Lower lobe of right lung (tissue), 2 donors: Measurements from ENCODE around the gene SRCAP. TPM values are rescaled to one million over a fixed set of nuclear protein-coding genes. Genes with fewer than 3 reads are reported as not detected.
A peak's percentile ranks its signal among the peaks of the same experiment; 100 is the strongest.

Experiments used
- ATAC-seq, 2 donors: fragments of 200-7000 bp; cut with Tn5 transposase; one replicate each; pipeline ENCODE4 v1.9.1; 2020 to 2022; ENCODE audit warnings: mild to moderate bottlenecking in 2 of 2, moderate library complexity in 2 of 2
- DNase-seq: peaks from one replicate; pipeline ENCODE4 v3.0.0-alpha.2; 2020
- H3K27ac ChIP-seq: fragments of 200-600 bp; one replicate; pipeline ENCODE4 v1.8.0; 2022
- H3K27me3 ChIP-seq: fragments of 200-600 bp; one replicate; pipeline ENCODE4 v1.8.0; 2022; ENCODE audit warnings: low read depth
- H3K36me3 ChIP-seq: fragments of 200-600 bp; one replicate; pipeline ENCODE4 v1.8.0; 2022; ENCODE audit warnings: mild to moderate bottlenecking
- H3K4me1 ChIP-seq: fragments of 200-600 bp; one replicate; pipeline ENCODE4 v1.8.0; 2022
- H3K4me3 ChIP-seq: fragments of 200-600 bp; one replicate; pipeline ENCODE4 v1.8.0; 2022; ENCODE audit warnings: mild to moderate bottlenecking
- H3K9me3 ChIP-seq: fragments of 200-600 bp; one replicate; pipeline ENCODE4 v1.8.0; 2022
- CTCF ChIP-seq: fragments of 200-600 bp; IDR thresholded peaks from one replicate; pipeline ENCODE4 v1.8.0; 2022; ENCODE audit warnings: antibody characterized with exemption, mild to moderate bottlenecking
- intact Hi-C: fragments of 100-400 bp; cut with DNase I; formaldehyde crosslinking; loops from one replicate; pipeline ENCODE4 v1.11.0; 2022
- total RNA-seq: library from RNA; stranded (reverse); fragmentation: NEBNext Ultra II Directional; extraction: Animal tissue kit (Norgen Biotek cat#: 25700); gene quantifications from one replicate; pipeline ENCODE4 v1.2.1, GENCODE V29; 2021
- donor health status: DM: no; HTN: yes; CAD: no; lungs with severe emphysema.

The SRCAP gene
- total RNA-seq, 1 donor from 2014 or later, result 73.8 TPM

DNA sequence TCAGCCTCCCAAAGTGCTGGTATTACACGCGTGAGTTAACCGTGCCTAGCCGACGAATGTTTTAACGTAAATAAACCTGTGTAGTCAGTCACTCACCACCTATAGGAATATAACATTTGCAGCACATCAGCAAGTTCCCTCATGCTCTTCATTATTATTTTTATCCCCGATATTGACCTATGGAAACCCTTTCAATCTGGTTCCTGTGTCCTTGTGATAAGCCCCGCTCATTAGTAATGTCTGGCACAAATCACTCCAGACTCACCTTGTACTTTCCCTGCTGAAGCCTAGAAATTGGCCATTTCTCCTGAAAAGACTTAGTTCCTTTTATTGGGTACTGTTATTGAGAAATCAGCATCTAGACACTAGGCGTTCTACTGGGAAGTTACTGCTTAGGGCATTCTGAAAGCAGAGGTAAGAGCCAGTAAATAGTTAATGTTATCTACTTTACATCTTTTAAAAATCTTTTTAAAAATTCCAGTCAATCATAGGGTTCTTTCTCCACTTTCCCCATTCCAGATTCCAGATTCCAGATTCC is 47.7 kb downstream of the SRCAP start:
- Histone ChIP-seq H3K36me3 (peaks cover 37% of the 10 kb centered on the region), H3K9me3 (no peaks in the 10 kb centered on the region), H3K27me3 (no peaks in the 10 kb centered on the region), H3K27ac (no peak overlapping the region), H3K4me3 (no peak overlapping the region), H3K4me1 (peaks cover 16% of the 10 kb centered on the region)
- no peak for DNase-seq
- intact Hi-C loops, result no loop called here
- no peak for ATAC-seq
- no peak for TF ChIP-seq CTCF

- peak overlapping the region; percentile 89 for H3K27ac ChIP-seq
- peaks cover 9% of the 10 kb centered on the region for H3K4me1 ChIP-seq
- no peak for TF ChIP-seq CTCF
- peaks cover 41% of the 10 kb centered on the region for H3K36me3 ChIP-seq
- DNase-seq (no peak), ATAC-seq (no peak)
- no peaks in the 10 kb centered on the region for H3K9me3 ChIP-seq
- H3K27me3 ChIP-seq, result no peaks in the 10 kb centered on the region
- intact Hi-C loops, result no loop called here
- peak overlapping the region; percentile 75 for H3K4me3 ChIP-seq
Measured at GRCh38 chr16:30747331-30747730, 48.4 kb downstream of the SRCAP start.

DNA sequence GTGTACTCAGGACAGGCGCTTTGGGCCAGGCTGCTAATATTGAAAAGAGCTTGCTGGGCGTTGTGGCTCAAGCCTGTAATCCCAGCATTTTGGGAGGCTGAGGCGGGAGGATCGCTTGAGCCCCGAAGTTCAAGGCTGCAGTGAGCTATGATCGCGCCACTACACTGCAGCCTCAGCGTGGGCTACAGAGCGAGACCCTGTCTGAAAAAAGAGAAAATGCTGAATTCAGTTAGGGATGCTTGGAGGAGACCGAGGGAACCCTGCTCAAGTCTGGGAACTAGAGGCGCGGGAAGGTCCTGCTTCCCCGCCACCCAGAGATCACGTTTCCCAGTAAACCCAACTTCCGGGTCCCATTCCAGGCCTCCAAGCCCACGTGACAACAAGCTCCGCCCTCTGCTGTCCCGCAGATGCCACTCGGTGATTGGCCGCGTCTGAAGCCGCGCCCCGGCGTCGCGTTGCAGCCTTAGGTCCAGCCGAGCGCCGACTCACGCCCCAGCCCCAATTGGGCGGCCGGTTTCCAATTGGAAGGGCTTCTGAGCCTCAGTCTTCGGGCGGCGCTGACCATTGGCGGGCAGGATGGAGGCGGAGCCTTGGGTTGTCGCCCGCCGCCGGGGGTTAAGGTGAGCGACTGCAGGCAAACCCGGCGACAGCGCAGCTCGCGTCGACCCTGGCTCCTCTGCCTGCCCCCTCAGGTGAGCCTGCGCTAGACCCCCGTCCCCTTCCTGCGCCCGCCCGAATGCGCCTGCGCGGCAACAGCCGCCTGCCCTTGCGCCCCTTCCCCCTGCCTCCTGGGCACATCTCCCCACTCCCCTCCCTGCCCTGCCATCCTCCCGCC is 49.0 kb downstream of the SRCAP start, which contains the start of gene PHKG2:
Gene PHKG2 (plus strand): TSS at position 627 of the 835 bp plus-strand sequence. CDS start 396 bp downstream, outside the sequence.
- DNase-seq (peak; percentile 100), ATAC-seq (peak; percentile 99)
- Histone ChIP-seq H3K27ac (peak within 1 kb of the TSS; percentile 89), H3K4me1 (peaks cover 7% of the 10 kb centered on the region), H3K27me3 (no peaks in the 10 kb centered on the region), H3K4me3 (peak within 1 kb of the TSS; percentile 75), H3K9me3 (no peaks in the 10 kb centered on the region), H3K36me3 (peaks cover 47% of the 10 kb centered on the region)
- intact Hi-C loops, result no loop called here
- TF ChIP-seq CTCF, result no peak

DNA sequence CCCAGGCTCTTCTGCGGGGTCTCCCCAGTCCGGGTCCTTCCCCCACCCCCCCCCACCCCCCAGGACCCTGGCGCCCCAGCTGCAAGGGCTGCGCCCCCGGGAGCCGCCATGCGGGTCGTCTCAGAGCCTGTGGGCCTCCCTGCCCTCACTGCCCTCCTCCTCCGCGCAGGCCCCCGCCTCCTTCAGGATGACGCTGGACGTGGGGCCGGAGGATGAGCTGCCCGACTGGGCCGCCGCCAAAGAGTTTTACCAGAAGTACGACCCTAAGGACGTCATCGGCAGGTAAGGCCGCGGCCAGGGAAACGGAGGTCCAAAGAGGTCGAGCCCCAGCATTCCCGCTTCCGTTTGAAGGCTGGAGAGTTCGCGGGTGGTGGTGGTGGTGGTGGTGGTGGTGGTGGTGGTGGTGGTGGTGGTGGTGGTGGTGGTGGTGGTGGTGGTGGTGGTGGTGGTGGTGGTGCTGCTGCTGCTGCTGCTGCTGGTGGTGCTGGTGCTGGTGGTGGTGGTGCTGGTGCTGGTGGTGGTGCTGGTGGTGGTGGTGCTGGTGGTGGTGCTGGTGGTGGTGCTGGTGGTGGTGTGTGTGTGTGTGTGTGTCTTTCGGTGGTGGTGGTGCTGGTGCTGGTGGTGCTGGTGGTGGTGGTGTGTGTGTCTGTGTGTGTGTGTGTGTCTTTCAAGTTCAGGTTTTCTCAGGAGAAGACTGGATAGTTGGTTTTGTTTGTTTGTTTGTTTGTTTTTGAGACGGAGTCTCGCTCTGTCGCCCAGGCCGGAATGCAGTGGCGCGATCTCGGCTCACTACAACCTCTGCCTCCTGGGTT is 49.9 kb downstream of the SRCAP start:
- H3K36me3 ChIP-seq, result peaks cover 47% of the 10 kb centered on the region
- H3K9me3 ChIP-seq, result no peaks in the 10 kb centered on the region
- no peaks in the 10 kb centered on the region for H3K27me3 ChIP-seq
- peaks cover 7% of the 10 kb centered on the region for H3K4me1 ChIP-seq
- ATAC-seq, result peak; percentile 59 to 62
- intact Hi-C loops, result no loop called here
- H3K4me3 ChIP-seq, result peak overlapping the region; percentile 75
- no peak for TF ChIP-seq CTCF
- peak overlapping the region; percentile 89 for H3K27ac ChIP-seq
- DNase-seq, result peak; percentile 68

DNA sequence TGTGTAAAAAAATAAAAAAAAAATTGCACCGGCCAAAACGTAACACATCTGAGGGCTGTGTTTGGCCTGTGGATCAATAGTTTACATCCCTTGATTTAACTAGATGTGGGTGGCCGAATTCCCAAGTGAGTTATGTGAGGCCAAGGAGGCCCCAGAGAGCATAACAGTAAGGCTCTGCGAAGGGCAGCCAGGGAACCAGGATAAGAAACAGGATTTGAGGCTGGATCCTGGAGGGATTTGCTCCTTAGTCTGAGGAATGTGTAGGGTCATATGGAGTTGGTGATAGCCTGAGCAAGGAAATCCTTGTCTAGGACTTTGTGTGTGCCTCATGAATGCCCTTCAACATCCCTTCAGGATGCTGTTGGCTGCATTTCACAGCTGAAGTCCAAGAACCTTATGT is 51.2 kb downstream of the SRCAP start:
- Histone ChIP-seq H3K36me3 (peaks cover 47% of the 10 kb centered on the region), H3K27ac (no peak overlapping the region), H3K27me3 (no peaks in the 10 kb centered on the region), H3K4me3 (no peak overlapping the region), H3K4me1 (peaks cover 7% of the 10 kb centered on the region), H3K9me3 (no peaks in the 10 kb centered on the region)
- TF ChIP-seq CTCF, result no peak
- intact Hi-C loops, result no loop called here
- no peak for DNase-seq
- no peak for ATAC-seq
